GM12878 (cell line): Measurements from ENCODE around the gene S1PR4. TPM values are rescaled to one million over a fixed set of nuclear protein-coding genes. Genes with fewer than 3 reads are reported as not detected.

Source experiments
- ATAC-seq: fragments of 200-7000 bp; cut with Tn5 transposase; 3 replicates; pipeline ENCODE4 v1.9.1; 2020; ENCODE audit warnings: mild to moderate bottlenecking, moderate library complexity
- BruUV-seq: library from RNA; stranded (reverse); fragments of 400-500 nt; replicated peaks from 2 replicates; lab custom pipeline; 2021; lab: Mats Ljungman, UMichigan
- CTCF ChIA-PET: fragments of 300-600 bp; sonication (Branson Sonifier 250); formaldehyde crosslinking; extraction: SDS; loops from one replicate; lab custom pipeline; 2021; ENCODE audit warnings: inconsistent platforms; lab: Yijun Ruan, JAX
- POLR2A ChIA-PET: fragments of 350-600 bp; formaldehyde crosslinking; extraction: SDS; loops from one replicate; lab custom pipeline; 2021; ENCODE audit warnings: inconsistent platforms; lab: Charles Lee
- RAD21 ChIA-PET: fragments of 300-600 bp; sonication (Branson Sonifier 250); formaldehyde crosslinking; loops from one replicate; lab custom pipeline; 2023; ENCODE audit warnings: antibody characterized with exemption; ENCODE audit not compliant: unreplicated experiment; lab: Charles Lee
- SMC1A ChIA-PET: fragments of 300-600 bp; sonication (Branson Sonifier 250); formaldehyde crosslinking; loops from one replicate; lab custom pipeline; 2023; ENCODE audit not compliant: unreplicated experiment, uncharacterized antibody; lab: Charles Lee
- DNase-seq: peaks from one replicate; pipeline ENCODE4 v3.0.0-alpha.2; 2011; ENCODE audit warnings: low read depth, low spot score
- FAIRE-seq: peaks from 3 replicates; lab custom pipeline; 2011; peaks lifted over from hg19 to GRCh38; lab: Jason Lieb, UNC
- H2AFZ ChIP-seq: 2 replicates; pipeline ENCODE4 v1.6.0; 2011; ENCODE audit warnings: low read depth, low read length, control low read depth; ENCODE audit not compliant: control insufficient read depth
- H3K27ac ChIP-seq: 2 replicates; pipeline ENCODE4 v1.5.1; 2011; ENCODE audit warnings: control low read depth; ENCODE audit not compliant: control insufficient read depth, insufficient read depth
- H3K27me3 ChIP-seq, 2 experiments: replicated peaks in 1 of 2; 2 replicates each; pipeline versions ENCODE4 v1.6.0 to v1.6.1; 2011; ENCODE audit warnings: low read length in 1 of 2; ENCODE audit not compliant: control insufficient read depth in 2 of 2, insufficient read depth in 2 of 2
- H3K36me3 ChIP-seq, 2 experiments: 2 replicates each; pipeline ENCODE4 v1.5.1; 2011; ENCODE audit warnings: low read length in 1 of 2; ENCODE audit not compliant: control insufficient read depth in 2 of 2, insufficient read depth in 2 of 2
- H3K4me1 ChIP-seq: 2 replicates; pipeline ENCODE4 v1.6.1; 2011; ENCODE audit warnings: mild to moderate bottlenecking, low read length, moderate library complexity, mixed read lengths; ENCODE audit not compliant: control insufficient read depth, insufficient read depth
- H3K4me2 ChIP-seq: 2 replicates; pipeline ENCODE4 v1.6.0; 2011; ENCODE audit warnings: control low read depth; ENCODE audit not compliant: control insufficient read depth, insufficient read depth
- H3K4me3 ChIP-seq: fragments of 200-600 bp; sonication (generic); 2 replicates; pipeline ENCODE4 v1.5.1; 2016
- H3K79me2 ChIP-seq: 2 replicates; pipeline ENCODE4 v1.6.0; 2011; ENCODE audit warnings: low read length; ENCODE audit not compliant: control insufficient read depth, insufficient read depth
- H3K9ac ChIP-seq: 2 replicates; pipeline ENCODE4 v1.8.0; 2011; ENCODE audit warnings: low read length, control low read depth, mixed read lengths; ENCODE audit not compliant: control insufficient read depth, insufficient read depth
- H3K9me3 ChIP-seq: replicated peaks from 3 replicates; pipeline ENCODE4 v1.5.1; 2011; ENCODE audit warnings: mild to moderate bottlenecking, low read length; ENCODE audit not compliant: control insufficient read depth, insufficient read depth
- H4K20me1 ChIP-seq: 2 replicates; pipeline ENCODE4 v1.6.0; 2011; ENCODE audit not compliant: control insufficient read depth, insufficient read depth
- ATF7 ChIP-seq: fragments of 450-650 bp; IDR thresholded peaks from 2 replicates; pipeline ENCODE4 v1.6.1; 2016; ENCODE audit warnings: low read depth, mild to moderate bottlenecking
- BHLHE40 ChIP-seq, 2 experiments: fragments of 450-650 bp in 1 of 2; IDR thresholded peaks; 2 replicates each; pipeline ENCODE4 v1.6.1; 2011 to 2017; ENCODE audit warnings: low read depth in 2 of 2, borderline replicate concordance in 1 of 2, improper control_type of control experiment in 1 of 2, low read length in 1 of 2, mild to moderate bottlenecking in 1 of 2
- EED ChIP-seq: sonication (generic); IDR thresholded peaks from 2 replicates; pipeline ENCODE4 v1.6.1; 2016; ENCODE audit warnings: antibody characterized with exemption, low read depth
- EZH2 ChIP-seq: IDR thresholded peaks from 2 replicates; pipeline ENCODE4 v1.6.1; 2012; ENCODE audit warnings: low read depth, mild to moderate bottlenecking, control low read depth, inconsistent platforms, low read length, borderline replicate concordance; ENCODE audit not compliant: control insufficient read depth
- FOS ChIP-seq: IDR thresholded peaks from 3 replicates; pipeline ENCODE4 v1.6.1; 2011; ENCODE audit warnings: borderline replicate concordance; ENCODE audit not compliant: insufficient read length; ENCODE audit errors: extremely low read depth
- SMAD5 ChIP-seq: IDR thresholded peaks from 2 replicates; pipeline ENCODE4 v1.6.1; 2016; ENCODE audit warnings: antibody characterized with exemption, low read depth
- STAT3 ChIP-seq: IDR thresholded peaks from 2 replicates; pipeline ENCODE4 v1.6.1; 2011; ENCODE audit warnings: low read depth, low read length, improper control_type of control experiment
- SUPT20H ChIP-seq: IDR thresholded peaks from 2 replicates; pipeline ENCODE4 v1.6.1; 2011; ENCODE audit warnings: low read depth, mild to moderate bottlenecking, low read length, moderate library complexity, borderline replicate concordance; ENCODE audit not compliant: control insufficient read depth
- TCF7 ChIP-seq: IDR thresholded peaks from 2 replicates; pipeline ENCODE4 v1.6.1; 2014; ENCODE audit warnings: antibody characterized with exemption, borderline replicate concordance
- YY1 ChIP-seq: IDR thresholded peaks from 2 replicates; pipeline ENCODE4 v1.6.1; 2011; ENCODE audit warnings: low read depth, mild to moderate bottlenecking, low read length
- WGBS: methylation state at CpG from one replicate; pipeline ENCODE4 v1.1.6; 2016; ENCODE audit warnings: low lambda C conversion rate; ENCODE audit not compliant: insufficient replicate concordance, insufficient coverage; ENCODE audit errors: missing lambda C conversion rate; 5-methylcytosine and 5-hydroxymethylcytosine counted together
- in situ Hi-C: fragments of 300-500 bp; cut with MboI; formaldehyde crosslinking; loops from 9 replicates; pipeline ENCODE4 v1.14.3; 2018; ENCODE audit warnings: mixed read lengths
- intact Hi-C: fragments of 100-400 bp; cut with micrococcal nuclease; formaldehyde crosslinking; loops from one replicate; pipeline ENCODE4 v1.14.2; 2022; ENCODE audit not compliant: unreplicated experiment
- polyA plus RNA-seq, 11 experiments: library from polyadenylated mRNA; depleted of rRNA in 4 of 11; unstranded in 6 of 11; stranded (reverse) in 5 of 11; fragments of >200 nt; fragmentation: Nextera tagmentation in 4 of 11; fragmentation: Illumina TruSeq in 1 of 11; extraction: Ambion mirVana in 4 of 11; extraction: Trizol in 1 of 11; gene quantifications; 1 replicate in 1 of 11; 2 replicates in 10 of 11; pipeline versions ENCODE4 v1.2.1 to v1.2.3, GENCODE V29; 2011 to 2016; ENCODE audit warnings: inconsistent platforms in 2 of 11, missing spikeins in 2 of 11, low read depth in 1 of 11
- total RNA-seq, 4 experiments: library from RNA; depleted of rRNA in 3 of 4; stranded (reverse); fragments of >200 nt in 3 of 4; fragmentation: Illumina TruSeq in 1 of 4; extraction: Trizol in 1 of 4; gene quantifications; 2 replicates each; pipeline versions ENCODE4 v1.2.1 to v1.2.3, GENCODE V29; 2013 to 2021
- TF ChIP-seq, protein P1 (sequence below), 3 experiments: IDR thresholded peaks in 2 of 3; conservative IDR thresholded peaks in 1 of 3; 2 replicates each; pipeline ENCODE4 v1.5.1; 2011; ENCODE audit warnings: low read depth in 3 of 3, low read length in 3 of 3, mild to moderate bottlenecking in 3 of 3, control low read depth in 2 of 3, moderate library complexity in 2 of 3, inconsistent platforms in 1 of 3, mixed read lengths in 1 of 3; ENCODE audit not compliant: control insufficient read depth in 2 of 3, insufficient read depth in 1 of 3; ENCODE audit errors: extremely low read depth in 1 of 3
- TF ChIP-seq, protein P2 (sequence below): IDR thresholded peaks from 2 replicates; pipeline ENCODE4 v1.6.1; 2011; ENCODE audit warnings: borderline replicate concordance, low read depth, mild to moderate bottlenecking, moderate library complexity, mixed read lengths, low read length; ENCODE audit not compliant: insufficient read depth; ENCODE audit errors: extremely low read length

S1PR4 gene
- total and polyA plus RNA-seq, 10 of the 15 experiments (the other 5 are each of a cell fraction or from before 2014, with no cell fraction given) = 0.19 to 57.7 (median 32.4) TPM; not detected in 1

DNA sequence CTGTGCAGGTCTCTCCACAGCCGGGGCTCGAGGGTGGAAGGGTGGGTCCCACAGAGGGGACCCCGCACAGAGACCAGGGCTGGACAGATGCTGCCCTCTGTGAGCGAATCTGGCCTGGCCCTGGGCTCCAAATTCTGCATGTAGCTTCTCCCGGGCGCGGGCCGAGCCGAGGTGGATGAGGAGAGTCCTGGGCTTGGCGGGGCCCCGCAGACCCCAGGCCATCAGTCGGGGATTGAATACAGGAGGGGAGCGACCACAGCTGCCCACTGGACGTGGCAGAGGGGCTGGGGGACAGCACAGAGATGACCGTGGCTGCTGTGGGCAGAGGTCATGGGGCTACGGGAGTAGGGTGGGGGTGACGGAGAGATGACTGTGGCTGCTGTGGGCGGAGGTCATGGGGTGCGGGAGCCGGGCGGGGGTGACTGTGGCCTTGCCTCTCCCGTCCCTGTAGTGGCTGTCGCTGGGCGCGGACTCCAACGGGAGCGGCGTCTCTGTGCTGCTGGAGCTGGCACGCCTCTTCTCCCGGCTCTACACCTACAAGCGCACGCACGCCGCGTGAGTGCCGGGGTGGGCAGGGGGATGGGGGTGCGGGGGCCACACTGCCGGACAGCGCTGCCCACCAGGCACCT, 22.6 kb downstream of the S1PR4 start:
- SMC1A ChIA-PET = no interaction called here

DNA sequence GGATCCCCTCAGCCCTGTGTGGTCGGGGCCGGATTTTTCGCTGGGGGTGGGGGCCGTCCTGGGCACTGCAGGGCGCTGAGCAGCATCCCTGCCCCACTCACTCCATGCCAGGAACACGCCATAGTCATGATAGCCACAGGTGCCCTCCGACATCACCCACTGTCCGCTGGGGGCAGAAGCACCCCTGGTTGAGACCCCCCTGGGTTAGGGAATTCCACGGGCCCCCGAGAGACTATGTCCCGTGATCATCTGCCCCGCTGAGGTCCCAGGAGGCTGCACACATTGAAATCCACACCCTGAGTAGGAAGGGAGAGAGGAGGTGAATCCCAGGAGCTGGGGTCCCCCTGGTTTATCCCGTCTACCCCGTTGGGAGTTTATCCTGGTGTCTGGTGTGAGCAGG, 23.3 kb downstream of the S1PR4 start:
- Histone ChIP-seq H3K27ac (no peak overlapping the region), H3K79me2 (no peaks in the 10 kb centered on the region), H2AFZ (no peak overlapping the region), H3K9me3 (no peaks in the 10 kb centered on the region), H4K20me1 (no peaks in the 10 kb centered on the region), H3K27me3 (no peaks in the 10 kb centered on the region), H3K4me2 (no peak overlapping the region), H3K9ac (no peak overlapping the region), H3K4me3 (no peak overlapping the region), H3K36me3 (peaks cover 0 to 8% of the 10 kb centered on the region in 2 experiments; a peak in 2 of 4 replicates), H3K4me1 (no peaks in the 10 kb centered on the region)
- ATAC-seq (no peak), DNase-seq (no peak), FAIRE-seq (no peak)
- intact Hi-C loops = no loop called here
- in situ Hi-C loops = no loop called here
- 40% methylated on average over 14 of the region's 14 CpGs for WGBS
- ChIA-PET SMC1A (no interaction called here), RAD21 (no interaction called here), CTCF (no interaction called here), POLR2A (no interaction called here)
- no TSS peak for BruUV-seq
- TF ChIP-seq BHLHE40 (IDR thresholded peaks at IDR 0.05; ENCODE audit: borderline replicate concordance in 1 of 2, low read depth in 2 of 2, low read length in 1 of 2) = no peak
- TF ChIP-seq EZH2 = no peak
- no peak for TF ChIP-seq TCF7
- no peak for TF ChIP-seq SUPT20H
- TF ChIP-seq STAT3 = no peak
- TF ChIP-seq, protein P1, sequence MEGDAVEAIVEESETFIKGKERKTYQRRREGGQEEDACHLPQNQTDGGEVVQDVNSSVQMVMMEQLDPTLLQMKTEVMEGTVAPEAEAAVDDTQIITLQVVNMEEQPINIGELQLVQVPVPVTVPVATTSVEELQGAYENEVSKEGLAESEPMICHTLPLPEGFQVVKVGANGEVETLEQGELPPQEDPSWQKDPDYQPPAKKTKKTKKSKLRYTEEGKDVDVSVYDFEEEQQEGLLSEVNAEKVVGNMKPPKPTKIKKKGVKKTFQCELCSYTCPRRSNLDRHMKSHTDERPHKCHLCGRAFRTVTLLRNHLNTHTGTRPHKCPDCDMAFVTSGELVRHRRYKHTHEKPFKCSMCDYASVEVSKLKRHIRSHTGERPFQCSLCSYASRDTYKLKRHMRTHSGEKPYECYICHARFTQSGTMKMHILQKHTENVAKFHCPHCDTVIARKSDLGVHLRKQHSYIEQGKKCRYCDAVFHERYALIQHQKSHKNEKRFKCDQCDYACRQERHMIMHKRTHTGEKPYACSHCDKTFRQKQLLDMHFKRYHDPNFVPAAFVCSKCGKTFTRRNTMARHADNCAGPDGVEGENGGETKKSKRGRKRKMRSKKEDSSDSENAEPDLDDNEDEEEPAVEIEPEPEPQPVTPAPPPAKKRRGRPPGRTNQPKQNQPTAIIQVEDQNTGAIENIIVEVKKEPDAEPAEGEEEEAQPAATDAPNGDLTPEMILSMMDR (IDR thresholded peaks at IDR 0.05 in 2 of 3, conservative IDR thresholded peaks at IDR 0.05 in 1 of 3; ENCODE audit: control insufficient read depth in 2 of 3, extremely low read depth in 1 of 3, insufficient read depth in 1 of 3, low read depth in 3 of 3, low read length in 3 of 3) = no peak
- no peak for TF ChIP-seq ATF7
- TF ChIP-seq, protein P2, sequence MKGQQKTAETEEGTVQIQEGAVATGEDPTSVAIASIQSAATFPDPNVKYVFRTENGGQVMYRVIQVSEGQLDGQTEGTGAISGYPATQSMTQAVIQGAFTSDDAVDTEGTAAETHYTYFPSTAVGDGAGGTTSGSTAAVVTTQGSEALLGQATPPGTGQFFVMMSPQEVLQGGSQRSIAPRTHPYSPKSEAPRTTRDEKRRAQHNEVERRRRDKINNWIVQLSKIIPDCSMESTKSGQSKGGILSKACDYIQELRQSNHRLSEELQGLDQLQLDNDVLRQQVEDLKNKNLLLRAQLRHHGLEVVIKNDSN = no peak
- TF ChIP-seq EED = no peak
- no peak for TF ChIP-seq YY1
- TF ChIP-seq FOS = no peak

More for the DNA sequence above, 22.6 kb downstream of the S1PR4 start:
- no peaks in the 10 kb centered on the region for H3K4me1 ChIP-seq
- no peak overlapping the region for H3K4me2 ChIP-seq
- CTCF ChIA-PET = no interaction called here
- in situ Hi-C loops = no loop called here
- POLR2A ChIA-PET = no interaction called here
- DNase-seq (no peak), ATAC-seq (no peak), FAIRE-seq (no peak)
- H3K27ac ChIP-seq = no peak overlapping the region
- RAD21 ChIA-PET = no interaction called here
- no peaks in the 10 kb centered on the region for H4K20me1 ChIP-seq
- no peaks in the 10 kb centered on the region for H3K79me2 ChIP-seq
- H3K4me3 ChIP-seq = no peak overlapping the region
- H3K27me3 ChIP-seq = no peaks in the 10 kb centered on the region
- no peaks in the 10 kb centered on the region for H3K9me3 ChIP-seq
- no peak for TF ChIP-seq SMAD5
- TF ChIP-seq FOS = no peak
- TF ChIP-seq, all 136 proteins: peak for 0
- Histone ChIP-seq H3K9ac (no peak overlapping the region), H3K36me3 (peaks cover 0 to 6% of the 10 kb centered on the region in 2 experiments; a peak in 2 of 4 replicates), H2AFZ (no peak overlapping the region)
- intact Hi-C loops = no loop called here
- BruUV-seq = no TSS peak
- 96% methylated on average over 23 of the region's 39 CpGs for WGBS
